22Rv1 (cell line): Measurements from ENCODE around the gene CRYBB1.

Experiments used
- H3K27ac ChIP-seq: fragments of 450-650 bp; 2 replicates; pipeline ENCODE4 v1.5.1; 2017
- ZFX ChIP-seq: fragments of 450-650 bp; IDR thresholded peaks from 2 replicates; pipeline ENCODE4 v1.6.1; 2017; ENCODE audit warnings: antibody characterized with exemption, borderline replicate concordance
- TF ChIP-seq, protein P1 (sequence below): fragments of 450-650 bp; IDR thresholded peaks from 2 replicates; pipeline ENCODE4 v1.5.1; 2017; ENCODE audit warnings: mild to moderate bottlenecking

Gene CRYBB1

GRCh38 chr22:26574001-26574723, 43.7 kb downstream of the CRYBB1 start:
- no peak overlapping the region for H3K27ac ChIP-seq
- TF ChIP-seq, protein P1, sequence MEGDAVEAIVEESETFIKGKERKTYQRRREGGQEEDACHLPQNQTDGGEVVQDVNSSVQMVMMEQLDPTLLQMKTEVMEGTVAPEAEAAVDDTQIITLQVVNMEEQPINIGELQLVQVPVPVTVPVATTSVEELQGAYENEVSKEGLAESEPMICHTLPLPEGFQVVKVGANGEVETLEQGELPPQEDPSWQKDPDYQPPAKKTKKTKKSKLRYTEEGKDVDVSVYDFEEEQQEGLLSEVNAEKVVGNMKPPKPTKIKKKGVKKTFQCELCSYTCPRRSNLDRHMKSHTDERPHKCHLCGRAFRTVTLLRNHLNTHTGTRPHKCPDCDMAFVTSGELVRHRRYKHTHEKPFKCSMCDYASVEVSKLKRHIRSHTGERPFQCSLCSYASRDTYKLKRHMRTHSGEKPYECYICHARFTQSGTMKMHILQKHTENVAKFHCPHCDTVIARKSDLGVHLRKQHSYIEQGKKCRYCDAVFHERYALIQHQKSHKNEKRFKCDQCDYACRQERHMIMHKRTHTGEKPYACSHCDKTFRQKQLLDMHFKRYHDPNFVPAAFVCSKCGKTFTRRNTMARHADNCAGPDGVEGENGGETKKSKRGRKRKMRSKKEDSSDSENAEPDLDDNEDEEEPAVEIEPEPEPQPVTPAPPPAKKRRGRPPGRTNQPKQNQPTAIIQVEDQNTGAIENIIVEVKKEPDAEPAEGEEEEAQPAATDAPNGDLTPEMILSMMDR = no peak
- no peak for TF ChIP-seq ZFX

DNA sequence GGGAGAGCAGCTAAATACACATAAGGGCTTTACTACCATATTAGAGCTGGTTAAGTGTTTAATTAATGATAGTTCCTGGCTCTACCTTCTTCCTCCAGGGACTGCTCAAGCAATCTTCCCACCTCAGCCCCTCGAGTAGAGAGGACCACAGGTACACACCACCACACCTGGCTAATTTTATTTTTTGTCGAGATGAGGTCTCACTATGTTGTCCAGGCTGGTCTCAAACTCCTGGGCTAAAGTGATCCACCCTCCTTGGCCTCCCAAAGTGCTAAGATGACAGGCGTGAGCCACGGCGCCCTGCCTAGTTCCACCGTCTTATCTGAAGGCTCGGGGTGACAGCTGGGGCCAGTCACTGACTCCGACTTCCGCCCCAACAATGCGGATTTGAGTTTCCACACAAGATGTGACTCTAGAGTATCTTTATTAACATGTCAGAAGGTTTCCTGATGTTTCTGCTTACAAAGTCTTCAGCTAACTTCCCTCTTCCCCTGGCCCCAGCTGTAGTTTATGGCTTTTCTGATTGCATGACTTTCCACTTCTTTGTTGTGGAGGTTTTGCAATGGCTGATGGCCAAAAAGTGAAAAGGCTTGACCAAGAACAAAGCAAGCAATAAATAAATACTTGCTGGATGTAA, 44.7 kb downstream of the CRYBB1 start:
- TF ChIP-seq, protein P1 = no peak
- TF ChIP-seq ZFX = no peak
- H3K27ac ChIP-seq = no peak overlapping the region

- no peak overlapping the region for H3K27ac ChIP-seq
- TF ChIP-seq, protein P1 = no peak
- TF ChIP-seq ZFX = no peak
These were observed 46.8 kb downstream of the CRYBB1 start for GRCh38 chr22:26570864-26571525.

GRCh38 chr22:26570115-26570514, 47.7 kb downstream of the CRYBB1 start:
- H3K27ac ChIP-seq = no peak overlapping the region
- TF ChIP-seq, protein P1 = no peak
- no peak for TF ChIP-seq ZFX

GRCh38 chr22:26568207-26568706, 49.6 kb downstream of the CRYBB1 start:
- TF ChIP-seq, protein P1 = no peak
- no peak for TF ChIP-seq ZFX
- H3K27ac ChIP-seq = no peak overlapping the region

GRCh38 chr22:26567610-26568009, 50.2 kb downstream of the CRYBB1 start:
- TF ChIP-seq, protein P1 = no peak
- no peak for TF ChIP-seq ZFX
- H3K27ac ChIP-seq = no peak overlapping the region
